HG02798 (cell line): ENCODE measurements around the gene C1D.
"Not testable (repeated sequence)": the region's sequence is repeated elsewhere in the genome, so short reads cannot be mapped to it uniquely, and the experiment has no call there.

ENCODE experiments used
- ATAC-seq: cut with Tn5 transposase; IDR thresholded peaks from one replicate; pipeline ENCODE4 v1.9.1; 2021; ENCODE audit warnings: mild to moderate bottlenecking; ENCODE audit not compliant: unreplicated experiment, poor library complexity

C1D gene

GRCh38 chr2:68018727-68019126 is 44.1 kb downstream of the C1D start:
- no peak for ATAC-seq

DNA sequence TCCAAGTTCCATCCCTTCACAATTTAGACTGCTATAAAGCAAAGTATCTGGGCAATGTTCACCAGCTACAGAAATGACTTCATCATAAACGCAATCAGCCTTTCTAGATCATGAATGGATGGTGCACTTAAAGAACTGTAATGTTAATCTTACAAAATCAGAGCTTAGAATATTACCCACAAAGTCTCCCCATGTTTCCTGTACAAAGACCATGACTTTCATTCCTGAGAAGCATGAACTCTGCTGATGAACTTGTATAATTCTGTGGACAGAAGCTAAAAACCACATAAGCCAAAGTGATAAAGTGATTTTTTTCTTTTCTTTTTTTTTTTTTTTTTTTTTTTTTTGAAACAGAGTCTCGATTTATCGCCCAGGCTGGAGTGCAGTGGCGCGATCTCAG is 53.3 kb downstream of the C1D start:
- no peak for ATAC-seq

DNA sequence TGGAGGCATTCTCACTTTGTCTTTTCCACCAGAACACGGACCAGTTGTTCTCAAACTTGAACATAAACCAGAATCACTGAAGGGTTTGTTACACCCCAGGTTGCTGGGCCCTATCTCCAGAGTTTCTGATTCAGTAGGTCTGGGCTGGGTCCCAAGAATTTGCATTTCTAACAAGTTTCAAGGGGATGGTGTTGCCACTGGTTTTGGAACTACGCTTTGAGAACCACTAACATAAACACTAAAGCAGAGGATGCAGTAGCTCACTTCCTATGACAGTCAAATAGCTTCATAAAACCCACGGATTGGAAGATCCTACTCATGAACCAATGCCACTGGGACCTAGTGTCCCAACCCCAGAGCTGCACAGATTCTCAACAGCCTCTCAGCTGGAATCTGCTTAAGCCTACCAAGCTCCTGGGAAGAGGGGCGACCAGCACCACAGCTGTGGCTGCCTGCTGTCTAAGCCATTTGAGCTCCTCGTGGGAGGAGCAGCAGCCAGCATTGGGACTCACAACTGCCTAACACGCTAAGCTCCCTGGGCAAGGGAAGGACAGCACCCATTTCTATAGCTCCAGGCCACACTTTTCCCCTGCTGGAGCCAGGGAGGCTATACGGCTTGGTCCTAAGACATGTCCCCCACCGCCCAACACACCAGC is 62.5 kb downstream of the C1D start:
- no peak for ATAC-seq

GRCh38 chr2:67999332-67999731 is 63.5 kb downstream of the C1D start:
- ATAC-seq = no peak

- ATAC-seq = no peak
Measured at GRCh38 chr2:67997903-67998302, 64.9 kb downstream of the C1D start.

GRCh38 chr2:67997528-67997900 is 65.3 kb downstream of the C1D start:
- ATAC-seq = no peak

DNA sequence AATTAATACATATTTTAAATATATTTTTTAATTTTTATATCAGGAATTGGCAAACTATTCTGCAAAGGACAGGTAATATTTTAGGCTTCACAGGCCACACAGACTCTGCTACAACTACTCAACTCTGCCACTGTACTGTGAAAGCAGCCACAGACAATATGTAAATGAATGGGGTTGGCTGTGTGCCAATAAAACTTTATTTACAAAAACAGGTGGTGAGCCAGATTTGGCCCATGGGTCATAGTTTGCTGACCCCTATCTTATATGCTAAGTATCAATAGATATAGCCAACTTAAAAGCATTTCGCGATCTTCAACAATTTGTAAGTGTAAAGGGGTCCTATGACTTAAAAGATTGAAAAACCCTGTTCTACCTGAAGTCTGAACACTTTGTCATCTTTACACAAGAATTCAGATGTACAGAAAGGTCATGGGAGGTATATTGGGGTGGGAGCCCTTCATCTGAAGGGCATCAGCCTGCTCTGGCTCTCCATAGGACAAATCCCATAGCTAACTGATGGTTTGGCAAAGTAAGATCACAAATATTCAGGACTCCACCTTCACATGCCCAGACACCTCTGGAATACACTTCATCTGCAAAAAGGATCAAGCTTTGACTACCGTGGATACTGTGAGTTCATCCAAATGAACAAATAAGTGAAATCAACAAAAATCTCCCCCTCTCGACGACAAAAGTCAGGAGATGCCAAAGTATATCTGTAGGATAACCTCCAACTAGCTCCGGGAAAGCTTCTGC is 65.9 kb downstream of the C1D start:
- no peak for ATAC-seq

DNA sequence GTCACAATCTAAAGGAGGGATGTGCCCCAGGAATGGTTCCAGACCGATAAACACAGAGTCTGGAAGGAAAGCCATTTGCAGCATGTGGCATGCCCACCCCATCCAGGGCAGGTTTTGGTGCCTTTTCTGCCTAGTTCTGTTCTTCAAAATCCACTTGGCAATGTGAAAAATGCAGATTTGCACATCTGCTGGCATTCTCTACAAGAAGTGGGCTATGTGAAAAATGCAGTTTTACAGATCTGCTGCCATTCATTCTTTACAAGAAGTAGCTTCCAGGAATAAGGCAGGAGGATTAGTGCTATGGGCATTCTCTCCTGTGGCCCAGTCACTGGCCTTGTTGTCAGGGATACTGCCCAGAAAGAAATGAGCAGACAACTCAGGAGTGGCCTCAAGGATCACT is 68.1 kb downstream of the C1D start:
- no peak for ATAC-seq

- not testable (repeated sequence) for ATAC-seq
Measured at GRCh38 chr2:67994069-67994468, 68.7 kb downstream of the C1D start.

DNA sequence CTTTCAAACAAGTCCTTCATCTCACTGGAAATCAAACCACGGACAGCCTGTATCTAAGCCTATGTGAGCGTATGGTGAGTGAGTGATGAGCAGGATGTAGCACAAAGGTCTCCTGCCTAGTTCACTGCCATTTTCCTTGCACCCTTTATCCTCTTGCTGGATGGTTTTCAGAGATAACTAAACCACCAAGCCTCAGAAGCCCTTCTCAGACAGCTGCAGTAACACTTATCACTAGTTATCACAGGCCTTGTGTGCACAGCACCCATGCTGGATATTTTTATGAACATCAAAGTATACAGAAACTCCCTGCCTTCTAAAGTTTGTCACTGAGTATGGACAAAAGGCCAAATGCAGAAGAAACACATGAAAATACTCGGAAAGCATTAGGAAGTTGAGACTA is 69.5 kb downstream of the C1D start:
- ATAC-seq = no peak

DNA sequence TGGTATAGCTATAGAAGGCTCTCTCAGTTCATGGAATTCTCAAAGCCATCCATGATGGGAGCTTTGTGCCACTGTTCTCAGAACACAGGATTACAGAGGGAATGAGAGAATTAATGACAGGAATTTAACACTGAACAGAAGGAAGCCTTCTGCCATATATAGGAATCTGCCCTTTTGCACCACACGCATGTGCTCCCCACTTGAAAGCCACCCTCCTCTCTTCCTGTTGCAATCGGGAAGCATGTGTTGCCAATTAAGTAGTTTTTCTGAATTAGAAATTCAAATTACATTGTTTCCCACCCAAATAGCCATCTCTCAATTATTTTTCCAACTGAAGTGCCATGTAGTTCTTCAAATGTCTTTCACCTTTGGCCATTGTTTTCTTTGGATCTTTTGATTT is 71.3 kb downstream of the C1D start:
- no peak for ATAC-seq
